Kidney epithelial cell (primary cell): ENCODE measurements around the gene RAB4B. TPM values are rescaled to one million over a fixed set of nuclear protein-coding genes. Genes with fewer than 3 reads are reported as not detected.
A peak's percentile ranks its signal among the peaks of the same experiment; 100 is the strongest.
"Not testable (repeated sequence)": the region's sequence is repeated elsewhere in the genome, so short reads cannot be mapped to it uniquely, and the experiment has no call there.

Source experiments
- DNase-seq: peaks from one replicate; pipeline ENCODE4 v3.0.0-alpha.2; 2010; ENCODE audit warnings: low read depth
- H3K27me3 ChIP-seq: 2 replicates; pipeline ENCODE4 v1.6.0; 2011; ENCODE audit warnings: low read length; ENCODE audit not compliant: control insufficient read depth, insufficient read depth
- H3K36me3 ChIP-seq: 2 replicates; pipeline ENCODE4 v1.5.1; 2011; ENCODE audit warnings: low read length; ENCODE audit not compliant: control insufficient read depth, insufficient read depth
- H3K4me3 ChIP-seq: 2 replicates; pipeline ENCODE4 v1.5.1; 2011; ENCODE audit warnings: low read depth, mild to moderate bottlenecking, control low read depth, low read length
- total RNA-seq: library from RNA; depleted of rRNA; stranded (reverse); fragments of >200 nt; gene quantifications from 2 replicates; pipeline ENCODE4 v1.2.3, GENCODE V29; 2015
- TF ChIP-seq, protein P1 (sequence below): IDR thresholded peaks from 2 replicates; pipeline ENCODE4 v1.5.1; 2011; ENCODE audit warnings: mild to moderate bottlenecking, moderate library complexity, low read length, control low read depth, inconsistent platforms; ENCODE audit not compliant: insufficient read depth, poor library complexity, severe bottlenecking

RAB4B gene
- total RNA-seq, 1 donor from 2014 or later = 23.0 TPM

DNA sequence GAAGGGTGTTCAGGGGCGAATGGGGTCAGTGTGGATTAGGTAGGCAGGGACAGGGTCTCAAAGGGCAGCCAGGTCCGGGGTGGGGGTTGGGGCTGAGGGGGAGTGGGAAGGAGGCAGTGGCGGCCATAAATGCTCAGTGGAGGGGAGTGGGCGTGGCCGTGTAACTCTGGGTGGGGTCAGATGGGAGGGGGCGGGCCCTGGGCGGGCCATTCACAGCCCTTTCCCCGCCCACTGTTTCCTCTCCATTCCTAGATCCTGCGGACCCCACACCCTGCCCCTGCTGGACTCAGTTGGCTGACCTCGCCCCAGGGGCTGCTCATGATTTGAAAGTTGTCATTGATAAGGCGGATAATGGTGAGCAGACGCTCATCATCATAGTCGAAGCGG is 48.3 kb downstream of the RAB4B start:
- not testable (repeated sequence) for H3K36me3 ChIP-seq, H3K27me3 ChIP-seq, DNase-seq, H3K4me3 ChIP-seq

DNA sequence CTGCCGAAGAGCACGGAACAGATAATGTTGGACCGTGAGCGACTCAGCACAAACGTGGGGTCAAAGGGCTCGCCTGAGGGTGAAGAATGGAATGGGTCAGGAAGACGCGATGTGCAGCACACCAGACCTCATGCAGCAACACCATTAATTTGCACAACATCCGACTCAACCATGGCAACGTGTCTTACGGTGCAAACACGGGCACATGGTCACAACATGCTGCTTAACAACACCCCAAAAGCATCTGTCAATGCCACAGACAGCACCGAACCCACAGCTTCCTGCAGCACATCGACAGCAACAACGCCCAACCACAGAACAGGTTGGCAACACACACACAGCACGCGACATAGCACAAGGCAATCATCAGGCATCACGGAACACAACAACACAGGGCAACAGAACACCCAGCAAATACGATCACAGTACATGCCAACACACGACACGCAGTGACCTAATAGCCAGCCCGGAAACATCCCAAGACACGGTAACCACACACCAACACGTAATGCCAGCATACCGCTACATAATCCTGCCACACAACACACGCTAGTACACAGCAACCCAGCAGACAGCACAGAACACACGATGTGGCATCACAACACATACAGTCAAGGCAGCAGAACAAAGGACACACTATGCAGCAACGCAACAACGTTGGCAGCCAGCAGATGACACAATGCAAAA is 48.8 kb downstream of the RAB4B start:
- not testable (repeated sequence) for DNase-seq, H3K27me3 ChIP-seq, H3K4me3 ChIP-seq, H3K36me3 ChIP-seq

DNA sequence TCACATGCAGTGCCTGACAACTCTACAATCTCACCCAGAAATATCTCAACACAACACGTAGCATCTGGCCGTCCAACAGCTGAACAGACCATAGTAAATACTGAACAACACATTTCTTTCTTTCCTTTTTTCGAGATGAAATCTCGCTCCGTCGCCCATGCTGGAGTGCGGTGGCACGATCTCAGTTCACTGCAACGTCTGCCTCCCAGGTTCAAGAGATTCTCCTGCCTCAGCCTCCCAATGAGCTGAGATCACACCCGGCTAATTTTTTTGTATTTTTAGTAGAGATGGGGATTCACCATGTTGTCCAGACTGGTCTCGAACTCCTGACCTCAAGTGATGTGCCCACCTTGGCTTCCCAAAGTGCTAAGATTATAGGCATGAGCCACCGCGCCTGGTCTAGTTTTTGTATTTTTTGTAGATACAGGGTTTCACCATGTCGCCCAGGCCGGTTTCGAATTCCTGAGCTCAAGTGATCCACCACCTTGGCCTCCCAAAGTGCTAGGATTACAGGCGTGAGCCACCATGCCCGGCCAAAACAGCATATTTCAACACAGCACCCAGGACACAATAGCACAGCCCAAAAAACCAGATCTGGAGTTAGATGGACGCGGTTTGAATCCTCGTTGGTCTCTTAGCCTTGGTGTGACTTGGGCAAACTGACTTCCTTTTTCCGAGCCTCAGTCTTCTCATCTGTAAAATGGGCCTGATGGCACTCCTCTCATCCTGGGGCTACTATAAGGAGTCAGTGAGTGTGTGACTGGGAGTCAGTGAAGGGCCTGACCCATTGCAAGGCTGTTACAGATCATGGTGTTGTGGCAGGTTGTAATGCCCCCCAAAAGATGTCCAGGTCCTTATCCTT is 49.6 kb downstream of the RAB4B start:
- H3K27me3 ChIP-seq = no peaks in the 10 kb centered on the region
- TF ChIP-seq, protein P1, sequence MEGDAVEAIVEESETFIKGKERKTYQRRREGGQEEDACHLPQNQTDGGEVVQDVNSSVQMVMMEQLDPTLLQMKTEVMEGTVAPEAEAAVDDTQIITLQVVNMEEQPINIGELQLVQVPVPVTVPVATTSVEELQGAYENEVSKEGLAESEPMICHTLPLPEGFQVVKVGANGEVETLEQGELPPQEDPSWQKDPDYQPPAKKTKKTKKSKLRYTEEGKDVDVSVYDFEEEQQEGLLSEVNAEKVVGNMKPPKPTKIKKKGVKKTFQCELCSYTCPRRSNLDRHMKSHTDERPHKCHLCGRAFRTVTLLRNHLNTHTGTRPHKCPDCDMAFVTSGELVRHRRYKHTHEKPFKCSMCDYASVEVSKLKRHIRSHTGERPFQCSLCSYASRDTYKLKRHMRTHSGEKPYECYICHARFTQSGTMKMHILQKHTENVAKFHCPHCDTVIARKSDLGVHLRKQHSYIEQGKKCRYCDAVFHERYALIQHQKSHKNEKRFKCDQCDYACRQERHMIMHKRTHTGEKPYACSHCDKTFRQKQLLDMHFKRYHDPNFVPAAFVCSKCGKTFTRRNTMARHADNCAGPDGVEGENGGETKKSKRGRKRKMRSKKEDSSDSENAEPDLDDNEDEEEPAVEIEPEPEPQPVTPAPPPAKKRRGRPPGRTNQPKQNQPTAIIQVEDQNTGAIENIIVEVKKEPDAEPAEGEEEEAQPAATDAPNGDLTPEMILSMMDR = no peak
- no peak overlapping the region for H3K4me3 ChIP-seq
- H3K36me3 ChIP-seq = no peaks in the 10 kb centered on the region
- DNase-seq = no peak

DNA sequence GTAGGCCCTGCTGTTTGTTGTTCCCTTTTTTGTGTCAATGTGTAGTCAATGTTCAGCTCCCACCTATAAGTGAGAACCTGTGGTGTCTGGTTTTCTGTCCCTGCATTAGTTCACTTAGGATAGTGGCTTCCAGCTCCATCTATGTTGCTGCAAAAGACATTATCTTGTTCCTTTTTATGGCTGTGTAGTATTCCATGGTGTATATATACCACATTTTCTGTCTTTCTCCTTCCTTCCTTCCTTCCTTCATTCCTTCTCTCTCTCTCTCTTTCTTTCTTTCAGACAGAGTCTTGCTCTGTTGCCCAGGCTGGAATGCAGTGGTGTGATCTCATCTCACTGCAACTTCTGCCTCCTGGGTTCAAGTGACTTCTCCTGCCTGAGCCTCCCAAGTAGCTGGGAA is 51.2 kb downstream of the RAB4B start:
- Histone ChIP-seq H3K27me3 (no peaks in the 10 kb centered on the region), H3K36me3 (no peaks in the 10 kb centered on the region), H3K4me3 (no peak overlapping the region)
- TF ChIP-seq, protein P1 = no peak
- DNase-seq = no peak

DNA sequence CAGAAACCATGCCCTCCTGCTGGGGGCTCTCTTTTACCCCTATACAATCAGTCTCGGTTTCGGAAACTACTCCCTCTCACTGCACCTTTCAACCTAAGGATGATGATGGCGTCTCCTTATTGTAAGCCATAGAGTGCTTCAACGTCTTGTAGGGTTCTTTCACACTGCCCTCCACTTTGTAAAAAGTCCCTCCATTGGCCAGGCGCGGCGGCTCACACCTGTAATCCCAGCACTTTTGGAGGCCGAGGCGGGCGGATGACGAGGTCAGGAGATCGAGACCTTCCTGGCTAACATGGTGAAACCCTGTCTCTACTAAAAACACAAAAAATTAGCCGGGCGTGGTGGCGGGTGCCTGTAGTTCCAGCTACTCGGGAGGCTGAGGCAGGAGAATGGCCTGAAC is 52.7 kb downstream of the RAB4B start:
- not testable (repeated sequence) for H3K4me3 ChIP-seq, DNase-seq, H3K36me3 ChIP-seq, H3K27me3 ChIP-seq

DNA sequence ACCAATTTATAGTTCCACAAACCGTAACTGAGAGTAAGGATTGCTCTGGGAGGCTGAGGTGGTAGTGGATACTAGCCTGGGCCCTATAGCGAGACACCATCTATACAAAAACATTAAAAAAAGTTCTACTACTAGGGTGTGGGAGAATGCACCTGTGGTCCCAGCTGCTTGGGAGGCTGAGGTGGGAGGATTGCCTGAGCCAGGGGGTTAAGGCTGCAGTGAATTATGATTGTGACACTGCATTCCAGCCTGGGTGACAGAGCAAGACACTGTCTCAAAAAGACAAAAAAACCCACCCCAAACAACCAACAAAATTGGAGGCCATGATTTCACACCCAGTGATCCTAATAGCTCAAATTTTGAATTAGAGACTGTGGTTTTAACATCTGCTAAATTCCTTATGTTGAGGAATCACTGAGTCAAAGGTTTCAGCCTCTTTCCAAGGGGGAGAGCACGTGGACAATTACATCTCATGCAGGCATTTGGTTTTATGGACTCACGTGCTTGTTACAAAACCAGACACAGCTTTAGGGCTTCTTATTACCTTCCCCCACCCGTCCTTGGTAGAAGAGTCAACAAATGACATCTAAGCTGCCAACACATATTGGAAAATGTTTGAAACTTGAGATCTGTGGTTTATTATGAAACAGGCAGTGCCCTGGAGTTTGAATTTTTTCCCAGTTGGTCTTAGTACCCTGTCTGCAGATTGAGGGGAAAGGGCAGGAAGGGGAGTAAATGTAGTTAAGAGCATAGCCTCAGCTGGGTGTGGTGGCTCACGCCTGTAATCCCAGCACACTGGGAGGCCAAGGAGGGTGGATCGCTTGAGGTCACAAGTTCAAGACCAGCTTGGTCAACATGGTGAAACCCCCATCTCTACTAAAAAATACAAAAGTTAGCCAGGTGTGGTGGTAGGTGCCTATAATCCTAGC is 53.7 kb downstream of the RAB4B start:
- no peak overlapping the region for H3K4me3 ChIP-seq
- TF ChIP-seq, protein P1 = no peak
- DNase-seq = peak; percentile 74
- no peaks in the 10 kb centered on the region for H3K36me3 ChIP-seq
- no peaks in the 10 kb centered on the region for H3K27me3 ChIP-seq

DNA sequence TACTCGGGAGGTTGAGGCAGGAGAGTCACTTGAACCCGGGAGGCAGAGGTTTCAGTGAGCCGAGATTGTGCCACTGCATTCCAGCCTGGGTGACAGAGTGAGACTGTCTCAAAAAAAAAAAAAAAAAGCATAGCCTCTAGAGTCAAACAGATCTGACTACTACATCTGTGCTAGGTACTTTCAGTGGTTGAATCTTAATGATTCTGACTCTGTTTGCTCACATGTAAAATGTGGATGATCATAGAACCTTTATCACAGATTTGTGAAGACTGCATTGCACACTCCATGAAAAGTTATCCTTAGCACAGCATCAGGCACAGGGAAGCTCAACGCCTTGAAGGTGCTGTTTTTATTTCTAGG is 54.4 kb downstream of the RAB4B start:
- DNase-seq, H3K4me3 ChIP-seq, H3K27me3 ChIP-seq, H3K36me3 ChIP-seq: not testable (repeated sequence)

DNA sequence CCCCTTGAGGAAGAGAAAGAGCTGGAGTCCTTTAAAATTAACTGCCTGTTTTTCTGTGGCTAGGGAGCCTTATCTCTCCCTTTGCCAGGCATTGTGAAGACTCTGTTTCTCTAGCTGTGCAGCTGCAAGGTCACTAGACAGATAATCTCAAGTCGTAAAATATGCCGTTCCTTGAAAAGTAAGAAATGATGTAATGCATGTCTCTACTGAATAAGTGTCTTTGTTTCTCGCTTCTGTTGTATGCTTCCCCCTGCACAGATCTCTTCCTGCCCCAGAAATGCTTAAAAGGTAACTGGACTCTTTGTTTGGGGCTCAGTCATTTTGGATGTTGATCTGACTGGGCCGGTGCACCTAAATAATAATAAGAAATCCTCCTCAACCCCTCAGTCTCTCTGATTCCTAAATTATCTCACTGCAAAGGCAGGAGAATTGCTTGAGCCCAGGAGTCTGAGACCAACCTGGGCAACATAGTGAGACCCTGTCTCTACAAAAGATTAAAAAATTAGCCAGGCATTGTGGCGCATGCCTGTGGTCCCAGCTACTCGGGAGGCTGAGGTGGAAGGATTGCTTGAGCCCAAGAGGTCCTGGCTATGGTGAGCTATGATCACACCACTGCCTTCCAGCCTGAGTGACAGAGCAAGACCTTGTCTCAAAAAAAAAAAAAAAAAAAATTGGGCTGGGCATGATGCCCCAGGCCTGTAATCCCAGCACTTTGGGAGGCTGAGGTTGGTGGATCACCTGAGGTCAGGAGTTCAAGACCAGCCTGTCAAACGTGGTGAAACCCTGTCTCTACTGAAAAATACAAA is 55.9 kb downstream of the RAB4B start:
- not testable (repeated sequence) for H3K36me3 ChIP-seq

More for the DNA sequence above, 55.9 kb downstream of the RAB4B start:
- not testable (repeated sequence) for H3K4me3 ChIP-seq, H3K27me3 ChIP-seq, DNase-seq
